IPS-NIHi7 (cell line): ENCODE results near the gene LRRC70.

Experiments used
- DNase-seq: peaks from one replicate; pipeline ENCODE4 v3.0.0; 2012; ENCODE audit warnings: mixed read lengths; ENCODE audit errors: extremely low spot score

LRRC70 gene

DNA sequence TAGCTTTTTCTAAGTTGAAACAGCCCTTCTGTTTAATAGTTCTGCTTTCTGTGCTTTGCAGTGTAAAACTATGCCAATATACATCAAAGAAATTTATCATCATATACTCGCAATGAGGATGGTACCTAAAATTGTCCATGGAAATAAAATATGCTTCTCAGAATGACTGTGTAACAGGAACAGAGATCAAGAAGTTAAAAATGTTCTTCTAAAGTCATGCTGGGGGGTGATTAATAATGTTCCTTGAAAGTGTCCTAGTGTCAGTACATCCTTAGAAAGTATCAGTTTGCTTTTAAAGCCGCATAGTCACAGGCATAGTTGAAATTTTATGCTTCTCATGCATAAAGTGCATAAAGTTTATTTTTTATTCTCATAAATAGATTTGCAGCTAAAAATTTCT is 4.0 kb upstream of the LRRC70 start:
- DNase-seq: no peak

DNA sequence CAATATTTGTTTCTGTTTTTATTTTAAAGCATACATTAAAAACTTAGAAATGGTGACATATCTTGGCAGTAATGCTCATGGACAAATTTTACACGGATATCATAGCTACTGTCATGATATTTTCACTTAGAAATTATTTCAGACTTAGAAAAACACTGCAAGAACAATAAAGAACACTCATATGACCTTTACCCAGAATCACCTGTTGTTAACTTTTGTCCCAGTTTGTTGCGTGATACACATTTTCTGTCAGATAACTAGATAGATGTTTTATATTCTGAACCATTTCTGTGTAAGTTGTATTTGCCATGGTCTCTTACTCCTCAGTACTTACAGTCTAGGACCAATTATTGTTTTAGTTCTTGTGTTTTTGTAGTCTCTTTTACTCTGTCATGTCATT is 3.6 kb upstream of the LRRC70 start:
- no peak for DNase-seq

DNA sequence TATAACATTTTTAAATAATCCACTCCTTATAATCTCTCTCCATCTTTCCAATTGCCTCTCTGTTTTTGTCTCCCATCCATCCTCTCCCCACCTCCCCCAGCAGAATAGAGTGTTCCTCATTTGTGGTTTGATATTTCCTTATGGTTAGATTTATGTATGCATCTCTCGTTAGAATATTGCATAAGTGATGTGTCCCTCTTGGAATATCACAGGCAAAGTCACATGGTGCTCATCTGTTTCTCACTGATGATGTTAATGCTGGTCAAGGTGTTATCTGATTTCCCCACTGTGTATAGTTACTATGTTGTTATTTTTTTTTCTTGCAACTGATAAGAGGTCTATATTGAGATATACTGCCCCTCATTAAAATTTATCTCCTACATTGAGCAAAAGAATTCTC is 3.1 kb upstream of the LRRC70 start:
- no peak for DNase-seq

DNA sequence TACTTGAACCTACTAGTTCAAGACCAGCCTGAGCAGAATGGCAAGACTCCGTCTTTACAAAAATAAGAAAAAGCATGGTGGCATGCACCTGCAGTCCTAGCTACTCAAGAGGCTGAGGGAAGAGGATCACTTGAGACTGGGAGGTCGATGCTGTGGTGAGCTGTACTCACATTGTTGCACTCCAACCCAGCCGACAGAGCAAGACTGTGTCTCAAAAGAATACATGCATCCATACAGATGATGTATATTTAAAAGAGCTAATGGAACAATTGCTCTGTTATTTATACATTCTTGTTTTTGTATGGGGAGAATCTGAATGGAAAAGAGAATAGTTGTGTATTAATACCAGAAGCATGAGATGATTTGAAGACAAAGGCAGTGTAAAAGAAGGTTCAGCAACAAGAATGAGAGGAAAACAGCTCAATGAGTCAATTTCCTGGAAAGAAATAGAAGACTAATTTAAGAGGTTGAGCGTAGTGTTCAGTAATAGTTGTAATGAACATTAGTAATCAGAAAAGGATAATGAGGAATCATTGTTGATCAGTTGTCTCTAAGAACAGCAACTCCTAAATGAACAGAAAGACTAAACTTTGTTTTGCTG is 1.9 kb upstream of the LRRC70 start:
- DNase-seq: no peak

DNA sequence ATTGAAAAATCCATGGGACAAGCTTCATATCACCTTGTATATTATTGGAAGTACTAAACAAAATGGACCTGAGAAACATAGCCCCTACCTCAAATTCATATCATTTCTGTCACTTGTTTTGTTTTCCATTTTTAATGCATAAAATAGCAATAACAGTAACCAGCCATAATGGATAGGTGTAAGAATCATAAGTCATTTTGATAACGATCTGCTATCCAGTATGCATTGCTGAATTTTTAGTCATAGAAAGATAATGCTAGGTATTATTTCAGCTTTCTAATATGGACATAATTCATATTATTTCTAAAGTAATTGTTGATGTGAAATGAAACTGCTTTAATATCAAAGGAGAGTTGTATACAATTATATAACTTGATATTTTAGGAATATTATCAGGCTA is 1.1 kb upstream of the LRRC70 start:
- DNase-seq: no peak

DNA sequence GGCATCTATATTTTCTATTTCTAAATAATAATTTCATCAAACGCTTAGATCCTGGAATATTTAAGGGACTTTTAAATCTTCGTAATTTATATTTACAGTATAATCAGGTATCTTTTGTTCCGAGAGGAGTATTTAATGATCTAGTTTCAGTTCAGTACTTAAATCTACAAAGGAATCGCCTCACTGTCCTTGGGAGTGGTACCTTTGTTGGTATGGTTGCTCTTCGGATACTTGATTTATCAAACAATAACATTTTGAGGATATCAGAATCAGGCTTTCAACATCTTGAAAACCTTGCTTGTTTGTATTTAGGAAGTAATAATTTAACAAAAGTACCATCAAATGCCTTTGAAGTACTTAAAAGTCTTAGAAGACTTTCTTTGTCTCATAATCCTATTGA is 1.1 kb downstream of the LRRC70 start:
- no peak for DNase-seq

DNA sequence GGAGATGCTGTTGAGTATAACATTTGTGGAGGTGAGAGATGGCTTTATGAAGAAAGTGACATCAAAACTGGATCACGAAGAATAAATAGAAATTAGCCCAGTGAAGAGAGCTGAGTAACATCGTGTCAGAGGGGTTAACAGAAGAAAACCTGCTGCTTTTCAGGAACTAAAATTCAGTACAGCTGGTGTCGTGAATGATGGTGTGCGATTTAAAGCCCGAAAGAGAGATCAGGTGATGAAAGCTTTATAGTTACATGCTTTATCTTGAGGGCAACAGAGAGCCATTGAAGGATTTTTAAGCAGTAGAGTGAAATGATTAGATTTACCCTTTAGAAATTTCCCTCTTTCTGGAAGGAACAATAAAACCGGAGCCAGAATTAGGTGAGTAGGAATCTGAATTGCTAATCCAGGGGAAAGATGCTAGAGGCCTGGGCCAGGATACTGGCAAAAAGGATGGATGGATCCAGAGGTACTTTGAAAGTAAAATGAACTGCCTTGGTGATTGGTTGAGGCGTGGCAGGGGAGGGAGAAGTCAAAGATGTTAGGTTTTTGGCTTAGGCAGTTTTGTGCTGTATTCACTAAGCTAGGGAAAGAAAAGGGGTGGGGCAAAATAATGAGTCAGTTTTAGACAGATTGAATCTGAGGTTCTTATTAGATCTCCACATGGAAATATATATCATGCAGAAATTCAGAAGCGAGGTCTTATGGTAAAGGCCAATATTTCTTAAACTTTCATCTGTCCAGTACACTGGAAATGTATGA is 3.4 kb downstream of the LRRC70 start:
- no peak for DNase-seq

DNA sequence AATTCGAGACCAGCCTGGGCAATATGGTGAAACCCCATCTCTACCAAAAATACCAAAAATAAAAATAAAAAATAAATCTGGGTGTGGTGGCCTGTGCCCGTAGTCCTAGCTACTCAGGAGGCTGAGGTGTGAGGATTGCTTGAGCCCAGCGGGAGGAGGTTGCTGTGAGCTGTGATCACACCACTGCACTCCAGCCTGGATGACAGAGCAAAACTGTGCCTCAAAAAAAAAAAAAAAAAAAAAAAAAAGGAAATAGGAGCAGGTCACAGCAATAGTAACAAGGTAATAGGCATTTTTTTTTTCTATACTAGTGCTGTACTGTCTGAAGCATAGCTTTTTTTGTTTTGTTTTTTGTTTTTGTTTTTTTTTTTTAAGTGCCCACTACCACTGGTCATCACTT is 5.8 kb downstream of the LRRC70 start:
- no peak for DNase-seq

DNA sequence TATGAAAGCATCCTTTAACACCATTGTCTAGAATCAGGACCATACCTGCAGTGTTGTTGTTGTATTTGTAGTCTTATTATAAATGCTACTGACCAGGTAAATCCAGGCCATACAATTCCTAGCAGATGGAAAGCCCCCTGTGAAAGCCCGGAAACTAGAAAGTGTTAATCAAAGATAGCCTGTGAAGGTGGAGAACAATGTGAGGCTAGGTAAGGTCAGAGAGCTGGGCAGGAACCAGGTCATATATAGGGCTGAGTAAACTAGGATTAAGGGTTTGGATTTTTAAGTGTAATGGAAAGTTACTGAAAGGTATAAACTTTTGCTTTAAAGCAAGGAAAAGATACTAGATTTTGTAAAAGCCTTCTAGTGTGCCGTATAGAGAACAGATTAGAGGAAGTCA is 6.7 kb downstream of the LRRC70 start:
- no peak for DNase-seq

DNA sequence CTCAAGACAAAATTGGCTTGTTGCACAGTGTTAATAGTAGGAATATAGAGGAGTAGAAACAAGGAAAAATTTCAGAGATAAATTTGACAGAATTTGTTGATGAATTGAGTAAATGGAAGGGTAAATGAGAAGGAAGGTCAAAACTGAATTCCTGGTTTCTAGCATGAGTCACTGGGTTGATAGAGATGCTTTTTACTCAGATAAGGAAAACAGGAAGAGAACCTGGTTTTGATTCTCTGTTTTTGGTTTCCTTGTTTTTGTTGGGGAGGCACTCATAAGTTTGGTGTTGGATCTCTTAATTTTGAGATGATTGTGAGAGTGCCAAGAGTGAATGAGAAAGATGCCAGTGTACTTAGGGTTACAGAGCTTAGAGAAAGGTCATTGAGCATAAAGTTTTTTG is 7.1 kb downstream of the LRRC70 start:
- DNase-seq: no peak

DNA sequence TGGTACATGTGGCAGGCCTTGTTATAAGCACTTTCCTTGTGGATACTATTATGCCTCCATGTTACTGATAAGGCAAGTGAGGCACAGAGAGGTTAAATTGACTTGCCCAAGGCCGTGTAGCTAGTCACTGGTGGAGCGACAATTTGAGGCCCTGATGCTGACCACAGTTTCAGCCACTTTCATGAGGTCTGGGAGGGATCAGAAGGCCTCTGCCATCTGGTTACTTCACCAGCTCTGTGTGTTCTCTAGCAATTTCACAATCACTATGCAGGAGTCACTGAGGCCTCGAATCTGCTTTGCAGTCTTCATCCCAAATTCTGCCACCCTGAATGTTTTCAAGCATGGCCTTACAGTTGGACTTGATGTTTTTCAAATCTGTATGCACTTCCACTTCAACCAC is 9.1 kb downstream of the LRRC70 start:
- no peak for DNase-seq

DNA sequence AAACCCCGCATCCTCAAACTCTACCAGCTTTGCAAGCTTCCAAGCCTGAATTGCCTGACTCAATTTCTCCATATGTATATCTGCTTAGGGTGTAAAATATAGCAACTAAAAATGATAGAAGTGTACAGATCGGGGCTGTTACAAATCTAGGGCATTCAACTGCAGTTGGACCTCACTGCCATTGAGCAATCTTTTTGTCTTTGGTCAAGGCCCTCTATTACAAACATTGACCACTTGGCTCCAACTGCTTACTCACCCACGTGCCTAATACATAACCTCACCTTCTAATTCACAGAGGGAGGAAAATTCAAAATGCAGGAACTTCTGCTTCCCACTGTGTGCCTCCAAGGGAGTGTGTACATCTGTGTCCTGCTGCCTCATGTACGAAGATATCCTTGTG is 10.0 kb downstream of the LRRC70 start:
- no peak for DNase-seq

DNA sequence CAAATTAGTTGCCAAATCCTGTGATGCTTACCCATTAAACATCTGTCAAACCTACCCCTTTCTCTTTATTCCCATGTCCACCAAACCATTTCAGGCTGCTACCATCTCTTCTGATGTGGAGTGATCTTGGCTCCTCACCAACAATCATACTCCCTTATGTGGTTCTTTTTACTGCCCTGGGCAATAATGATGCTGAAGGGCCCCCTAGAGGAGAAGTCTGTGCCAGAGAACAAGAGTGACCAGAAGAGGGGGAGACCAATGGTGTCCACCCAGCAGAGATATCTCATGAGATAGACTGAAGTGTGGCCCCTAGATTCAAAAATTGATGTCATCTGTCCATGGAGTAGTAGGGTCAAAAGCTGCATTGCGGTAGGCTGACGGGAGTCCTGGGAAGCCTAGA is 10.9 kb downstream of the LRRC70 start:
- no peak for DNase-seq

DNA sequence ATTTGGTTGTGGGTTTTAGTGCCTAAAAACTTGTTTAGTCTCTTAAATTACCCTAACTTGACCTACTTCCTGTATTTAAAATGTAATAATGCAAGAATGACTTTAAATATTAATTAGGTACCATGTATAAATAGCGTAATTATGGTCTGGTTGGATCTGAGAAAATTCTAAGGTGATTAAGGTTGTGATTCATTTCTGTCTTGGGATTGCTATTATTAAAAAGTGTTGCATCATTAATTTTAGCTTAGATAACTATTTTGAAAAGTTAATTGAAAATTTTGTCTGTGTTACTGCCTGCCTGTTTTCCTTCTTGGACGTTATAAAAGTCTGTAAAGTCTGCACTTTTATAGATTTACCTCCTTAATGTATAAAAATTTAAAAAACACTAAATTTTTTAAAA is 11.8 kb downstream of the LRRC70 start:
- DNase-seq: no peak

DNA sequence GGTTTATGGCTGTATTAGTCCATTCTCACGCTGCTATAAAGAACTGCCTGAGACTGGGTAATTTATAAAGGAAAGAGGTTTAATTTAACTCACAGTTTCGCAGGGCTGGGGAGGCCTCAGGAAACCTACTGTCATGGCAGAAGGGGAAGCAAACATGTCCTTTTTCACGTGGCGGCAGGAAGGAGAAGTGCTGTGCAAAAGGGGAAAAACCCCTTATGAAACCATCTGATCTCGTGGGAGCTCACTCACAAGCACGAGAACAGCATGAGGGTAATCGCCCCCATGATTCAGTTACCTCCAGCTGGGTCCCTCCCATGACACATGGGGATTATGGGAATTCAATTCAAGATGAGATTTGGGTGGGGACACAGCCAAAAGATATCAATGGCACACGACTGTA is 13.9 kb downstream of the LRRC70 start:
- DNase-seq: no peak

DNA sequence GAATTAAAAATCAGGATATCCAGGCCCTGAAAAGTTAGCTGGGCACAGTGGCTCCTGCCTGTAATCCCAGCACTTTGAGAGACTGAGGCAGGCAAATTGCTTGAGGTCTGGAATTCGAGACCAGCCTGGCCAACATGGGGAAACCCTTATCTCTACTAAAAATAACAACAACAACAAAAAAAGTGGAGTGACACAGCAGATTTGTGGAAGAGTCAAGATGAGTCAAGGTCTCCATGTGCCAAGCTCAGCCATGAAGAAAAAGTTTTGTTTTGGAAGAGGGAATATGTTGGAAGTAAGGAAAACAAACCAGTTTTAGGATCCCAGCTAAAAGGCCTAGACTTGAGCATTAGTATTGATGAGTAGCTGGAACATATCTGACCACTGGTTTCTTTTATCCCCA is 14.7 kb downstream of the LRRC70 start:
- no peak for DNase-seq

DNA sequence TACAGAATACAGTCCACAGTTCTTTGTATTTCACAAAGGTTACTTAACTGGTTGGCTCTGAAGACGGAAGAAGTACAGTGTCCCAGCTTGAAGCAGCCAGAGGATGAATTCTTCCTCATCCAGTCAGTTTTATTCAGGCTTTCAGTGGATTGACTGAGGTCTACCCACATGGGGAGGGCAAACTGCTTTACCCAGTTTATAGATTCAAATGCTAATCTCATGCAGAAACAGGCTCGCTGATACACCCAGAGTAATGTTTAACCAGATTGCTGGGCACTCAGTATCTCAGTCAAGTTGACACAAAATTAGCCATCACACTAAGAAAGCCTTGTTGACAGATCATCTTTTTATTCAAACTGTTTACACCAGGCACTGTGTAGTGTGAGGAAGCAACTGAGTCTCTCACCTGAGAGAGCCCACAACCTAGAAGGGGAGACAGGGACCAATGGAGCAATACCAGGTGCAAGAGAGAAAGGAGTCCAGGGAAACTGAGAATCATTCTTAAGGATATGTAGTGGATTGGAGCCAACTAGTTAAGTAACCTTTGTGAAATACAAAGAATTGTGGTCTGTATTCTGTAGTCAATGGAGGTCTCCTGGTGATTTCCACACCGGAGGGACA is 15.9 kb downstream of the LRRC70 start:
- no peak for DNase-seq

DNA sequence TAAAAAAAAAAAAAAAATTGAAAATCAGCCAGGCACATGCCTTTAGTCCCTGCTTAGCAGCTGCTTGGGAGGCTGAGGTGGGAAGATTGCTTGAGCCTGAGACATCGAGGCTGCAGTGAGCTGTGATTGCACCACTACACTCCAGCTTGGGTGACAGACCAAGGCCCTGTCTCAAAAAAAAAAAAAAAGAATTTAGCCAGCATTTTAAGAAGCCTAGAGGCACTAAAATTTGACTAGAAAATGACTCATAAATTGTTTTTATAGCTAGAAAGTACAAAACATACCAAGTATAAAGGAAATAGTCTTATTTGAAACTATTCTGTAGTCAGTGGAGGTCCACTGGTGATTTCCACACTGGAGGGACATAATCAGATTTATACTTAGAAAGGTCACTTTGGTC is 17.5 kb downstream of the LRRC70 start:
- no peak for DNase-seq

DNA sequence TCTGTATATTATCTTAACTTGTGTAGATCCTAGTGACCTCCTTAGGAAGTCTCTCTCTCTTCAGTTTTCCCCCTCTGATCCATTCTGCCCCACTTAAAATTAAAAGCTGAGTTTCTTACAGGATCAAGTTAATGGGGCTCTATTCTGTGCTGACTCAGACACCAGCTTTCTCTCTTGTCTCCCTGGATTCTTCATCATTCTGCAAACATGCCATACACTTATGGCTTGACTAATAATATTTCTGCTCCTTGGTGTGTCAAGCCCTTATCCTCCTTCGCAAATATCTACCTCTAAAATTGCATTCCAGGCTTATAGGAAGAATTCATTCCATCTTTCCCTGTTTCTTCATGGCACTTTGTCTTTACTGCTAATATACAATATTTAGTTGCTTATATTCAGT is 18.1 kb downstream of the LRRC70 start:
- no peak for DNase-seq

DNA sequence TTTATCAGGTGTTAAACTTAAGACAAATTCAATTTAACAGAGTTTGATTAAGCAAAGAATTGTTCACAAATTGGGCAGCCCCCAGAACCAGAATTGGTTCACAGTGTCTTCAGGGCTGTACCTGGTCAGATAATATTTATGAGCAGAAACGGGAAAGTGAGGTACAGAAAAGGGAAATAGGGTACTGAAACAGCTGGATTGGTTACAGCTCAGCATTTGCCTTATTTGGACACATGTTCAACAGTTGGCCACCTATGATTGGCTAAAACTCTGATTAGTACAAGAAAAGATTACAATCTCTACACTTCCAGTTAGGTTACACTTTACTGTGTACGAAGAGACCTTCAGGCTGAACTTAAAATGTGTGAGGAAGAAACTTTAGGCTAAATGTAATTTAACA is 18.7 kb downstream of the LRRC70 start:
- DNase-seq: no peak

DNA sequence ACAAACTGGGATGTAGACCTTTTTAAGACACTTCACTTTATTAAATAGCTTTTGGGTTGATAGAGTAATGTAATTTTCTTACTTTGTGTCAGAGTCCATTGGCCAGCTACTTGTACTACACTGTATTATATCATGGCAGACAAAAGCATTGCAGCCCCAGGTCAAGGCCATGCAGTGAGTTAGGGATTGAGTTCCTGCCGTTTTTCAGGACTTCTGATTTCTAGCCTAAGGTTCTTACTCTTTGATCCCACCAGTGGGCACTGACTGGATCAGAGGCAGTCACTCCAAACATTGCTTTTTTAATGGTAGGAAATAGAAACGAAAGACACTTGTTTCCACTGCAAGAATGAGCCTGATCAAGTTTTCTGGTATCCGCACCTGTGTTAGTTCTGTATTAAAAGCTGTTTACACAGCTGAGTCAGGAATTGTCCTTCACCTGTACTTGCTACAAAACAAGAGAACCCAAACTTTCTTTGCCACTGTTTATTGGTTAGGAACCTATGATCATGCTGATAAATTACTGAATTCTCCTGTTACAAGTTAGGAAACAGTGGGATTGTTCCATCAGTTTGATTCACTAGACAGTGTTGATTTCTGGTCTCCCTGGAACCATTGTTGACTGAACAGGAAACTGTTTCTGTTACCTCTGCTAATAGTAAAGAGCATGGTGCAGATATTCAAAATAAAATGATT is 22.1 kb downstream of the LRRC70 start:
- DNase-seq: no peak

DNA sequence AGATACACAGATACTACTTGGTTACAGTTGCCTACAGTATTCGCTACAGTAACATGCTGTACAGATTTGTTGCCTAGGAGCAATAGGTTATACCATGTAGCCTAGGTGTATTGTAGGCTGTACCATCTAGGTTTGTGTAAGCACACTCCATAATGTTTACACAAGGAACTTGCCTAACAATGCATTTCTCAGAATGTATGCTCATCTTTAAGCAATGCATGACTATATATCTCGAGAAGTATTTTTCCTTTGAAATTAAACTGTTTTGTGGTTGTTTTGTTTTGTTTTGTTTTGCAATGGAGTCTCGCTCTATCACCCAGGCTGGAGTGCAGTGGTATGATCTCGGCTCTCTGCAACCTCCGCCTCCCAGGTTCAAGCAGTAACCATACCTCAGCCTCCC is 25.3 kb downstream of the LRRC70 start:
- no peak for DNase-seq

DNA sequence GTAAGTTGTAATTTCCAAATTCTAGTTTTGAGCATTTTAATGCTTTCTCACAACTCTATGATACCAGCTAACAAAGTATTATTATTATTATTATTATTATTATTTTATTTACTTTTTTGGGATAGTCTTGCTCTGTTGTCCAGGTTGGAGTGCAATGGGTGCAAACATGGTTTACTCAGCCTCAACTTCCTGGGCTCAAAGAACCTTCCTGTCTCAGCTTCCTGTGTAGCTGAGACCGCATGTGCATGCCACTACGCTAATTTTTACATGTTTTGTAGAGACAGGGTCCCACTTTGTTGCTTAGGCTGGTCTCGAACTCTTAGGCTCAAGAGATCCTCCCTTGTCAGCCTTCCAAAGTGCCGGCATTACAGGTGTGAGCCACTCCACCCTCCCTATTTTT is 27.0 kb downstream of the LRRC70 start:
- DNase-seq: no peak
